Calu3 (cell line): ENCODE data around the gene EDN3. TPM values are rescaled to one million over a fixed set of nuclear protein-coding genes. Genes with fewer than 3 reads are reported as not detected.

Experiments
- BruUV-seq: library from RNA; stranded (reverse); fragments of 400-500 nt; replicated peaks from 2 replicates; lab custom pipeline; 2021; lab: Mats Ljungman, UMichigan
- CTCF ChIA-PET: fragments of 300-600 bp; sonication (Branson Sonifier 250); formaldehyde crosslinking; loops from one replicate; lab custom pipeline; 2022; ENCODE audit warnings: antibody characterized with exemption; lab: Charles Lee
- DNase-seq: peaks from one replicate; pipeline ENCODE4 v3.0.0; 2022
- H3K27ac Mint-ChIP-seq: one replicate; pipeline ENCODE4 v1.8.0; 2022; ENCODE audit warnings: mixed read lengths; ENCODE audit not compliant: unreplicated experiment
- H3K27me3 Mint-ChIP-seq: one replicate; pipeline ENCODE4 v1.8.0; 2022; ENCODE audit warnings: mixed read lengths; ENCODE audit not compliant: unreplicated experiment
- H3K36me3 Mint-ChIP-seq: one replicate; pipeline ENCODE4 v1.8.0; 2022; ENCODE audit warnings: mild to moderate bottlenecking, moderate library complexity, mixed read lengths; ENCODE audit not compliant: insufficient read depth, unreplicated experiment
- H3K4me1 Mint-ChIP-seq: one replicate; pipeline ENCODE4 v1.8.0; 2022; ENCODE audit warnings: mild to moderate bottlenecking, low read depth, mixed read lengths; ENCODE audit not compliant: unreplicated experiment
- H3K4me3 Mint-ChIP-seq: one replicate; pipeline ENCODE4 v1.8.0; 2022; ENCODE audit warnings: mild to moderate bottlenecking, low read depth, moderate library complexity, mixed read lengths; ENCODE audit not compliant: unreplicated experiment
- H3K9me3 Mint-ChIP-seq: one replicate; pipeline ENCODE4 v1.8.0; 2022; ENCODE audit warnings: low read depth, mixed read lengths; ENCODE audit not compliant: unreplicated experiment
- CTCF ChIP-seq: fragments of 200-600 bp; IDR thresholded peaks from one replicate; pipeline ENCODE4 v1.8.0; 2022; ENCODE audit warnings: antibody characterized with exemption; ENCODE audit not compliant: unreplicated experiment
- intact Hi-C: fragments of 100-400 bp; cut with micrococcal nuclease; formaldehyde crosslinking; loops from one replicate; pipeline ENCODE4 v1.10.0; 2022; ENCODE audit not compliant: unreplicated experiment
- total RNA-seq: library from RNA; stranded (reverse); gene quantifications from 2 replicates; pipeline ENCODE4 v1.2.3, GENCODE V29; 2022

Gene EDN3
- total RNA-seq, 1 experiment from 2014 or later, result not detected

DNA sequence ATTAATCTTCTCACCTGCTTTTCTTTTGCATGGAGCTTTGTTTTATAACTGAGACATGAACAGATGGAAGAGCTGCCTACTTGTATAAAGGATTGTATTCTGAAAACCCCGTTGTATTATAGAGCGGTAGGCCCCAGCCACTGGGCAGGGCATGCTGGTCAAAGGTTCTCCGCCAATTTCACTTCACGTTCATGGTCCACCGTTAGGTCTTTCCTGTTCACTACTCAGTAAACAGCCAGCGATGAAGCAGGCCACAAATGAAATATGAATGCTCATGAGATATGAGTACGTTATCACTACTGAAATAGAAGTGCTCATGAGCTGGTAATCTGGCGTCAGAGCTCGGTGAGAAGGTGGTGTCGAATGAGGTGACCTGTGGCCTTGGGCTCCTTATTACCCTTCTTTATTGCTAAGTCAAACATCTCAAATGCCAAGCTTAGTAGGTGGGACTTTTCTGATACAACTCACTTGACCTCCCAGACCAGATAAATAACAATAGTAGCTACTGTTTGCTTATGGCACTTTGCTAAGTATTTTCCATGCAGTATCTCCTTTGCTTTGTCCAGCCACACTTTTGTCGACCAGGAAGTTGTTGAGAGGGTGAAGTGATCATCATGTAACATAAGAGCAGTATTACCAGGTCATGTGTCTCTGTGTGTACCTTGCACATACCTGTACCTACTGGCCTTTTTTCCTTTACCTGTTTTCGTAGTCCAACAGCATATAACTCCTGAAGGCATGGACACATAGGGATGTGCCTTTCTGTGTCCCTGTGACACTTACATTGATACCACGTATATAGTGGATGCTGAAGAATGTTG lies 16.7 kb downstream of the EDN3 start:
- intact Hi-C loops, result no loop called here
- DNase-seq, result no peak
- no peak for TF ChIP-seq CTCF
- no peaks in the 10 kb centered on the region for H3K4me1 Mint-ChIP-seq
- no peaks in the 10 kb centered on the region for H3K36me3 Mint-ChIP-seq
- H3K9me3 Mint-ChIP-seq, result no peaks in the 10 kb centered on the region
- peaks cover 98% of the 10 kb centered on the region for H3K27me3 Mint-ChIP-seq
- no peak overlapping the region for H3K4me3 Mint-ChIP-seq
- no TSS peak for BruUV-seq
- no peak overlapping the region for H3K27ac Mint-ChIP-seq
- CTCF ChIA-PET, result no interaction called here

GRCh38 chr20:59318201-59318790 lies 17.9 kb downstream of the EDN3 start:
- no peak for TF ChIP-seq CTCF
- no peaks in the 10 kb centered on the region for H3K9me3 Mint-ChIP-seq
- CTCF ChIA-PET, result interaction anchor here (1.5 kb wide), 1 partner anchor 52 kb away, joined by 3 read pairs; no protein-coding TSS in a partner anchor
- no peak overlapping the region for H3K27ac Mint-ChIP-seq
- intact Hi-C loops, result no loop called here
- no TSS peak for BruUV-seq
- no peaks in the 10 kb centered on the region for H3K4me1 Mint-ChIP-seq
- no peak for DNase-seq
- no peaks in the 10 kb centered on the region for H3K36me3 Mint-ChIP-seq
- peaks cover 98% of the 10 kb centered on the region for H3K27me3 Mint-ChIP-seq
- H3K4me3 Mint-ChIP-seq, result no peak overlapping the region

DNA sequence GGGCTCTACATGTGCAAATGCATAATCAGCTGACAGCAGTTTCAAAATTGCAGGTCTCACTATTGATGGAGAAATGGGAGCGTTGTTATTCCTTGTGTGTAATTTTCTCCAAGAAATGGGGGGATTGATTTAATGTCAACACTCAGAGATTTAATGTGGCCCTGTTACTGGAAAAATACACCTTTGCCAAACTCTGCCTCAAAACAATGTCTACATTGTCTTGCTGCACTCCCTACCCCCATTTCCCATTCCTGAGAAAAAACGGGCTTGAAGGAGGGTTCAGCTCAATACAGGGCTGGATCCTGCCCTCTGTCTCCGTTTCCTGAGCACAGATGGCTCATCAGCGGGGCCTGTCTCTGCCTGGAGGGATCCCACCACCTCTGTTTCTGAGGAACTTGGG lies 18.4 kb downstream of the EDN3 start:
- Mint-ChIP-seq H3K27ac (no peak overlapping the region), H3K36me3 (no peaks in the 10 kb centered on the region), H3K27me3 (peaks cover 98% of the 10 kb centered on the region), H3K4me1 (no peaks in the 10 kb centered on the region), H3K4me3 (no peak overlapping the region), H3K9me3 (no peaks in the 10 kb centered on the region)
- no TSS peak for BruUV-seq
- DNase-seq, result no peak
- TF ChIP-seq CTCF, result no peak
- CTCF ChIA-PET, result interaction anchor here (1.5 kb wide), 1 partner anchor 53 kb away, joined by 3 read pairs; no protein-coding TSS in a partner anchor
- intact Hi-C loops, result no loop called here

GRCh38 chr20:59320426-59320825 lies 20.0 kb downstream of the EDN3 start:
- BruUV-seq, result no TSS peak
- intact Hi-C loops, result no loop called here
- no peak overlapping the region for H3K27ac Mint-ChIP-seq
- no peak for DNase-seq
- H3K36me3 Mint-ChIP-seq, result no peaks in the 10 kb centered on the region
- H3K9me3 Mint-ChIP-seq, result no peaks in the 10 kb centered on the region
- no peak for TF ChIP-seq CTCF
- peaks cover 98% of the 10 kb centered on the region for H3K27me3 Mint-ChIP-seq
- CTCF ChIA-PET, result interaction anchor here (0.7 kb wide), 1 partner anchor 68 kb away, joined by 3 read pairs; no protein-coding TSS in a partner anchor
- no peaks in the 10 kb centered on the region for H3K4me1 Mint-ChIP-seq
- H3K4me3 Mint-ChIP-seq, result no peak overlapping the region
